ENCODE measurements around the gene IQCC.
"Not testable (repeated sequence)": the region's sequence is repeated elsewhere in the genome, so short reads cannot be mapped to it uniquely, and the experiment has no call there.

IQCC gene

GRCh38 chr1:32205401-32206370 lies at the start of gene IQCC:
Gene IQCC, plus strand, starts transcription at chr1:32205671. Its CDS starts 11 bp downstream, at chr1:32205682.
- peak; percentile 88 to 89 for DNase-seq

GRCh38 chr1:32159189-32159588 lies 46.3 kb upstream of the IQCC start:
- no peak for DNase-seq

GRCh38 chr1:32163405-32163804 lies 42.1 kb upstream of the IQCC start:
- DNase-seq: no peak

GRCh38 chr1:32165633-32166032 lies 39.8 kb upstream of the IQCC start:
- not testable (repeated sequence) for DNase-seq

- DNase-seq: no peak
Observed at GRCh38 chr1:32170991-32171390, 34.5 kb upstream of the IQCC start.

GRCh38 chr1:32172621-32173245 lies 32.7 kb upstream of the IQCC start:
- DNase-seq: no peak

- DNase-seq: no peak
Observed at GRCh38 chr1:32178380-32179192, 26.9 kb upstream of the IQCC start.

- DNase-seq: no peak
Observed at GRCh38 chr1:32179193-32179442, 26.4 kb upstream of the IQCC start.

GRCh38 chr1:32179443-32180185 lies 25.9 kb upstream of the IQCC start, which contains the start of gene TXLNA:
Gene TXLNA, plus strand, starts transcription at chr1:32179675. Its CDS starts 671 bp downstream, at chr1:32180346.
- DNase-seq: peak; percentile 88 to 89

- peak; percentile 21 to 26 for DNase-seq
Observed at GRCh38 chr1:32180186-32181060, 25.0 kb upstream of the IQCC start.

GRCh38 chr1:32181065-32181464 lies 24.4 kb upstream of the IQCC start:
- no peak for DNase-seq

GRCh38 chr1:32181563-32181962 lies 23.9 kb upstream of the IQCC start:
- no peak for DNase-seq

- DNase-seq: no peak
Observed at GRCh38 chr1:32182060-32182459, 23.4 kb upstream of the IQCC start.

GRCh38 chr1:32184650-32185049 lies 20.8 kb upstream of the IQCC start:
- no peak for DNase-seq

GRCh38 chr1:32186077-32186476 lies 19.4 kb upstream of the IQCC start:
- DNase-seq: no peak

- DNase-seq: no peak
Observed at GRCh38 chr1:32186491-32186890, 19.0 kb upstream of the IQCC start.

- no peak for DNase-seq
Observed at GRCh38 chr1:32187850-32188249, 17.6 kb upstream of the IQCC start.

GRCh38 chr1:32192220-32192948 lies 13.1 kb upstream of the IQCC start:
- DNase-seq: no peak

GRCh38 chr1:32194984-32195383 lies 10.5 kb upstream of the IQCC start:
- DNase-seq: no peak

GRCh38 chr1:32195531-32195930 lies 9.9 kb upstream of the IQCC start:
- no peak for DNase-seq

All from CD4-positive, alpha-beta T cell treated with Interleukin-4 for 1 hour (primary cell).